HCT116 (cell line): Measurements from ENCODE around the gene NIPAL1.

Source experiments
- CTCF ChIP-seq, 3 experiments: fragments of 200-600 bp in 1 of 3; sonication (generic) in 1 of 3; IDR thresholded peaks in 2 of 3; conservative IDR thresholded peaks in 1 of 3; 2 replicates each; pipeline ENCODE4 v1.5.1; 2012 to 2017; ENCODE audit warnings: low read depth in 2 of 3, low read length in 2 of 3, antibody characterized with exemption in 1 of 3, borderline replicate concordance in 1 of 3, control low read depth in 1 of 3, mild to moderate bottlenecking in 1 of 3, mixed read lengths in 1 of 3, mixed run types in 1 of 3, moderate library complexity in 1 of 3; ENCODE audit not compliant: insufficient read depth in 1 of 3
- EZH2phosphoT487 ChIP-seq: fragments of 200-600 bp; IDR thresholded peaks from 2 replicates; pipeline ENCODE4 v1.6.1; 2018; ENCODE audit warnings: antibody characterized with exemption, borderline replicate concordance
- YY1 ChIP-seq: IDR thresholded peaks from 2 replicates; pipeline ENCODE4 v1.6.1; 2011; ENCODE audit warnings: low read length, low read depth, moderate library complexity, mild to moderate bottlenecking; ENCODE audit not compliant: insufficient replicate concordance; ENCODE audit errors: extremely low read depth
- ZNF274 ChIP-seq: fragments of 200-500 bp; sonication (Bioruptor generic); IDR thresholded peaks from 2 replicates; pipeline ENCODE4 v1.6.1; 2014; ENCODE audit warnings: mild to moderate bottlenecking, low read depth, low read length, inconsistent platforms

- TF ChIP-seq YY1 = no peak
- TF ChIP-seq EZH2phosphoT487 = no peak
- no peak for TF ChIP-seq CTCF (IDR thresholded peaks at IDR 0.05 in 2 of 3, conservative IDR thresholded peaks at IDR 0.05 in 1 of 3; ENCODE audit: borderline replicate concordance in 1 of 3, insufficient read depth in 1 of 3, low read depth in 2 of 3, low read length in 2 of 3)
- no peak for TF ChIP-seq ZNF274
Observed at GRCh38 chr4:48044298-48044697, 27.7 kb downstream of the NIPAL1 start.
